Type B pancreatic cell (in vitro differentiated cells): Measurements from ENCODE around the gene EDDM13. TPM values are rescaled to one million over a fixed set of nuclear protein-coding genes. Genes with fewer than 3 reads are reported as not detected.

Source experiments
- DNase-seq: peaks from one replicate; pipeline ENCODE4 v3.0.0; 2021; ENCODE audit warnings: mixed read lengths; ENCODE audit not compliant: unreplicated experiment; ENCODE audit errors: extremely low spot score
- H3K27ac Mint-ChIP-seq: 2 replicates; pipeline ENCODE4 v1.8.0; 2021; ENCODE audit warnings: mild to moderate bottlenecking, mixed read lengths
- H3K27me3 Mint-ChIP-seq: 2 replicates; pipeline ENCODE4 v1.8.0; 2021; ENCODE audit warnings: mixed read lengths
- H3K36me3 Mint-ChIP-seq: 2 replicates; pipeline ENCODE4 v1.8.0; 2021; ENCODE audit warnings: mixed read lengths
- H3K4me1 Mint-ChIP-seq: one replicate; pipeline ENCODE4 v1.8.0; 2021; ENCODE audit warnings: mixed read lengths; ENCODE audit not compliant: unreplicated experiment
- H3K4me3 Mint-ChIP-seq: 2 replicates; pipeline ENCODE4 v1.8.0; 2021; ENCODE audit warnings: mild to moderate bottlenecking, mixed read lengths
- H3K9me3 Mint-ChIP-seq: 2 replicates; pipeline ENCODE4 v1.8.0; 2021; ENCODE audit warnings: mixed read lengths
- total RNA-seq: library from RNA; stranded (reverse); gene quantifications from 2 replicates; pipeline ENCODE4 v1.2.1, GENCODE V29; 2021; ENCODE audit warnings: low replicate concordance
- TF ChIP-seq, protein P1 (sequence below): fragments of 200-600 bp; sonication (generic); conservative IDR thresholded peaks from 2 replicates; pipeline ENCODE4 v1.5.0; 2021; ENCODE audit warnings: antibody characterized with exemption, mild to moderate bottlenecking

Gene EDDM13
- total RNA-seq, 1 donor from 2014 or later, result not detected

- no peak for DNase-seq
- TF ChIP-seq, protein P1, sequence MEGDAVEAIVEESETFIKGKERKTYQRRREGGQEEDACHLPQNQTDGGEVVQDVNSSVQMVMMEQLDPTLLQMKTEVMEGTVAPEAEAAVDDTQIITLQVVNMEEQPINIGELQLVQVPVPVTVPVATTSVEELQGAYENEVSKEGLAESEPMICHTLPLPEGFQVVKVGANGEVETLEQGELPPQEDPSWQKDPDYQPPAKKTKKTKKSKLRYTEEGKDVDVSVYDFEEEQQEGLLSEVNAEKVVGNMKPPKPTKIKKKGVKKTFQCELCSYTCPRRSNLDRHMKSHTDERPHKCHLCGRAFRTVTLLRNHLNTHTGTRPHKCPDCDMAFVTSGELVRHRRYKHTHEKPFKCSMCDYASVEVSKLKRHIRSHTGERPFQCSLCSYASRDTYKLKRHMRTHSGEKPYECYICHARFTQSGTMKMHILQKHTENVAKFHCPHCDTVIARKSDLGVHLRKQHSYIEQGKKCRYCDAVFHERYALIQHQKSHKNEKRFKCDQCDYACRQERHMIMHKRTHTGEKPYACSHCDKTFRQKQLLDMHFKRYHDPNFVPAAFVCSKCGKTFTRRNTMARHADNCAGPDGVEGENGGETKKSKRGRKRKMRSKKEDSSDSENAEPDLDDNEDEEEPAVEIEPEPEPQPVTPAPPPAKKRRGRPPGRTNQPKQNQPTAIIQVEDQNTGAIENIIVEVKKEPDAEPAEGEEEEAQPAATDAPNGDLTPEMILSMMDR, result no peak
- Mint-ChIP-seq H3K27me3 (no peaks in the 10 kb centered on the region), H3K27ac (no peak overlapping the region), H3K4me3 (no peak overlapping the region), H3K36me3 (peaks cover 8% of the 10 kb centered on the region), H3K4me1 (no peaks in the 10 kb centered on the region), H3K9me3 (no peaks in the 10 kb centered on the region)
Observed at GRCh38 chr19:56284746-56285145, 12.2 kb downstream of the EDDM13 start.

GRCh38 chr19:56290104-56290503, 17.6 kb downstream of the EDDM13 start:
- Mint-ChIP-seq H3K4me3 (no peak overlapping the region), H3K27me3 (no peaks in the 10 kb centered on the region), H3K36me3 (peaks cover 15% of the 10 kb centered on the region), H3K9me3 (no peaks in the 10 kb centered on the region), H3K27ac (no peak overlapping the region), H3K4me1 (peaks cover 5% of the 10 kb centered on the region)
- no peak for DNase-seq
- TF ChIP-seq, protein P1, result no peak

DNA sequence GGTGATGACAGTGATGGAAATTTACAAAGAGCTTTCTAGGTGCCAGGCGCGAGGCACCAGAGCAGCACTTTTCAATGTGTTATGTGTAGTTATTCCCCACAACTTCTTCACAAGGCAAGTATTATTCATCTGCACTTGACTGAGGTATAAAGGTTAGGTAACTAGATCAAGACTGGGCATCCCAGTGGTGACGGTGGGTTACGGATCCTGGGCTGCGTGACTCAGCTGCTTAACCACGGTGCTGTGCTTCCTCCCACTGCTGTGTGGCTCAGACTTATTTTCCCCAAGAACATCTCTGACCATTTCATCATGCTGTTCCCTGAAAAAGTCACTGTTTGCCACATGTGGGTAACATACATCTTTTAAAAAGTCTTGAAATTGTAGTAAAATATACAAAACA, 19.3 kb downstream of the EDDM13 start:
- no peak for DNase-seq
- H3K4me3 Mint-ChIP-seq, result no peak overlapping the region
- H3K27ac Mint-ChIP-seq, result no peak overlapping the region
- no peaks in the 10 kb centered on the region for H3K9me3 Mint-ChIP-seq
- H3K36me3 Mint-ChIP-seq, result peaks cover 24% of the 10 kb centered on the region
- TF ChIP-seq, protein P1, result no peak
- peaks cover 8% of the 10 kb centered on the region for H3K4me1 Mint-ChIP-seq
- H3K27me3 Mint-ChIP-seq, result no peaks in the 10 kb centered on the region

- Mint-ChIP-seq H3K4me3 (no peak overlapping the region), H3K9me3 (no peaks in the 10 kb centered on the region), H3K36me3 (peaks cover 17% of the 10 kb centered on the region)
Observed at GRCh38 chr19:56294549-56294948, 22.0 kb downstream of the EDDM13 start.

GRCh38 chr19:56295531-56296455, 23.2 kb downstream of the EDDM13 start:
- TF ChIP-seq, protein P1, result no peak
- Mint-ChIP-seq H3K27ac (peak overlapping the region; percentile 66), H3K4me1 (peaks cover 8% of the 10 kb centered on the region), H3K36me3 (peaks cover 17% of the 10 kb centered on the region), H3K9me3 (no peaks in the 10 kb centered on the region), H3K4me3 (no peak overlapping the region), H3K27me3 (no peaks in the 10 kb centered on the region)
- no peak for DNase-seq

More at GRCh38 chr19:56294549-56294948, 22.0 kb downstream of the EDDM13 start:
- DNase-seq, result no peak
- TF ChIP-seq, protein P1, result no peak
- Mint-ChIP-seq H3K4me1 (peaks cover 8% of the 10 kb centered on the region), H3K27me3 (no peaks in the 10 kb centered on the region), H3K27ac (peak overlapping the region; percentile 73)
